ENCODE results near the gene SCN2A.
A peak's percentile ranks its signal among the peaks of the same experiment; 100 is the strongest.
"Not testable (repeated sequence)": the region's sequence is repeated elsewhere in the genome, so short reads cannot be mapped to it uniquely, and the experiment has no call there.

SCN2A gene

DNA sequence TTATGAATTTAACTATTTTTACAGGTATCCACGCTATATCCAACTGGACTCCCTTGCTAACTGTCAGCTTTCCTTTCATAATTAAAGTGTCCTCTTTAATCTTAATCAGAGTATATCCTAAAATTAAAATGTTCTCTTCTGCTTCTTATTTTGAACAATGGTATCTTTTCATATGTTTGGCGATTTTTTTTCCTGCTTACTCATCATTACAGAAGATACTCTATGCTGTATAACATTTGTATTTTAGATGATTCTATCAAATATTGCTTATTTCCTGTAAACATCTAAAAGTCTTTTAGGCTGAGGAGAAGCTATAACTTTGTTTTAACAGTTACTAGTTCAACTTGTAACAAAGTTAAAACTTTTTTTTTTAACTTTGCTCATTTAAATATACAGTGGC is 17.4 kb downstream of the SCN2A start:
- no peak for DNase-seq

DNA sequence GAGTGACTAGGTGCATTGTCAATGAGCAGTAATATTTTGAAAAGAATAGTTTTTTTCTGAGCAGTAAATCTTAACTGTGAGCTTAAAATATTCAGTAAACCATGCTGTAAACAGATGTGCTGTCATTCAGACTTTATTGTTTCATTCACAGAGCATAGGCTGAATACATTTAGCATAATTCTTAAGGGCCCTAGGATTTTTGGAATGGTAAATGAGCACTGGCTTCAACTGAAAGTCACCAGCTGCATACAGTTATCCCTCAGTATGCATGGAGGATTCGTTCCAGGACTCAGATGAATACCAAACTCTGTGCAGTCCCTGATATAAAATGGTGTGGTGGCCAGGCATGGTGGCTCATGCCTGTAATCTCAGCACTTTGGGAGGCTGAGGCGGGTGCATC is 21.1 kb downstream of the SCN2A start:
- not testable (repeated sequence) for DNase-seq

DNA sequence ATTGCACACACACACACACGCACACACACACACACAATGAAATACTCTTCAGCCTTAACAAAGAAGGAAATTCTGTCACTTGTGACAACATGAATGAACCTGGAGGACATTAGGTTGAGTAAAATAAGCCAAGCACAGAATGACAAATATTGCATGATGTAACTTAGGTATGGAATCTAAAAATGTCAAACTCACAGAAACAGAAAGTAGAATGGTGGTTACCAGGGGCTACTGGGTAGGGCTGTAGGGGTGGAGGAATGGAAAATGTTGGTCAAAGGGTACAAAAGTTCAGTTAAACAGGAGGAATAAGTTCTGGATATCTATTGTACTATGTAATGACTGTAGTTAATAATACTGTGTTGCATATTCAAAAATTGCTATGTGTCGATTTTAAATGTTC is 29.5 kb downstream of the SCN2A start:
- no peak for DNase-seq

DNA sequence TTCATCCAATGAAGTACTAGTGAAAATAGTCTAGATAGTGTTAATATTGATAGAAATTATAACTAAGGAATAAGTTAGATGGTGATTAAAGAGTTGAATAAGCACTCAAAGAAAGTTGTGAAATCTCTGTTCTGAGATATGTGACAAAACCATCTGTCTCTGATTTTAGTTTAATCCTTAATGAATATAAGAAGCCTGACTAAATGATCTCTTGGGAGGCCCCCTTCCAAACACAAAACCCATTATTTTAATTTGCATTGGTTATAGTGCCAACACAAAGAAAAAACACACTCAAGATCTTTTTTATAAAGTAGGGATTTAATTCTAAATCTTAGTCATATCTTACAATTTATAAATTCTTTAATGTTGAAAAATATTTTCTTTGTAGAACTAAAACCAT is 34.0 kb downstream of the SCN2A start:
- DNase-seq, result peak; percentile 47

GRCh38 chr2:165274698-165275097 is 35.5 kb downstream of the SCN2A start:
- peak; percentile 20 for DNase-seq

- no peak for DNase-seq
These were observed 36.7 kb downstream of the SCN2A start for GRCh38 chr2:165275932-165276331.

GRCh38 chr2:165277295-165277694 is 38.1 kb downstream of the SCN2A start:
- no peak for DNase-seq

GRCh38 chr2:165277860-165278656 is 38.8 kb downstream of the SCN2A start:
- DNase-seq, result peak; percentile 86

DNA sequence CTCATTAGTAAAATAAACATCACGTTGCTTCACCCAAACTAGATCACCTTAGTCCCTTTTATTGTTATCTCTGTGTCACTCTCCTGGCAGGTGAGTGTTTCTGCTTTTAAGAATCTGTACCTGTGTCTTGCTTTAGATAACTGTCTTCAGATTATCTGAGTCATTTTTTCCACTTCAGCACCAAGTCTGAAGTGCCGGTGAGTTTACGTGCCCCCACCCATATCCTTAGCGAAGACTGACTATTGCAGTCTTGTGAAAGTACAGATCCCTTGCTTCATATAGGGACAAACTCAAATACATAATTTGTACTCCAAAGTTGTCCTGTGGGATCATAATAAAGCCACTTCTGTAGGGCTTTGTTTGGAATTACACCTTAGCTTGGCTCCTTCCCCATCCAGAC is 41.1 kb downstream of the SCN2A start:
- DNase-seq, result no peak

- DNase-seq, result no peak
These were observed 42.2 kb downstream of the SCN2A start for GRCh38 chr2:165281387-165281786.

DNA sequence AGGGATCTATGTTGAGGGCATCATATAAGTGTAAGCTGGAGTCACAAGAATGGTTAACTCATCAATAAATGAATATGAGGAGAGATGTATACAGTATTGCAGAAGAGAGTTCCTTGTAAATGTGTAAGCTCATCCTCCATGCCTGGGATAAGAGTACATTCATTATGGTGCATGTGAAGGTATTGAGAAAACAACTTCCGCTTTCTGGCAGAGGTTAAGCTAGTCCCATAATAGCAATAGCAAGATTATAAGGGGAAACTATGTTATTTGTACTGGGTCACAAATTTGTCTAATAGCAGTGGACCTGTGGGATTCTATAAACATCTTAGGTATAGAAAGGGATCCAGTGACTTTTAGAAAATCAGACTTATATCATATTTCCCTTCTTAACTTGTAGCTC is 44.1 kb downstream of the SCN2A start:
- no peak for DNase-seq

DNA sequence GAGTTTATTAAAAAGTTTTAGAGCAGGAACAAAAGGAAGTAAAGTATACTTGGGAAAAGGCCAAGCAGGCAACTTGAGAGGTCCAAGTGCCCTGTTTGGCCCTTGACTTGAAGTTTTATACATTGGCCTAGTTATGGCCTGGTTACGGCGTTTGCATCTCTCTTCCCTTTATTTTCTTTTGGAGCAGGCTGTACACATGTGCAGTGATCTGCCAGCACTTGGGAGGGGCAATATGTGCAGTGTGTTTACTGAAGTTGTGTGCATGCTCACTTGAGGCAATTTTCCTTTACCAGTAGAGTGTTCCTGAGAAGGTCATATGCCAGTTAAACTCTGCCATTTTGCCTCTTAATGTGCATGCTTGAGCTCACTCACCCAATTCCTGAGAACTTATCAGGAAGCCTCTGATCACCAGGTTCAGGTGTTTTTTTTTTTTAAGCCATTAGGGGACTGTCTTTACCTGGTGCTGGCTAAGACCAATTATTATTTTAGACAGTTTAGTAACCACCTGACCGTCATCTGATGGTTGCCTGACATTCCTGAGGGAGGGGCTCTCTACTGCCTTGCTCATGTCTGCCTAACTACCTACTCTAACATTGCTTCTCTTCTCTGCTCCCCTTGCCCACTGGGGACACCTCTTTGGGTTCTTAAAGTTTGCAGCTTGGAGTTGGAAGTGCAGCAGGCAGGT is 48.0 kb downstream of the SCN2A start:
- no peak for DNase-seq

DNA sequence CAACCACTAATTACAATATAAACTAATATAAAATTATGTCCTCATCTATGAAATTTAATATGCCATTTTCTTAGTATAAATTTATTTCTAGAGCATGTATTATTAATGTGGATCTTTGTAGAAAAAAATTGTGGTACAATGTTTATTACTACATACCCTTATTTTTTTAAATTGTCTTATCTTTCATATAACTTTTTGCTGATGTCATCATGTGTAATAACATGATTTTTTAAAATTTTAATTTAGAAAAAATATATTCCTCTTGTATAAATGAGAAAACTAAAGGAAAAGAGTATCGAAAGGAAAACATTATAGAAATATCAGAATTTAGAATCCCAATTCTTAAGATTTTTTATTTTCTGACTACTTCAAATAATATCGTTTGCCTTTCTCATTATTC is 49.9 kb downstream of the SCN2A start:
- DNase-seq, result no peak

GRCh38 chr2:165293440-165294420 is 54.5 kb downstream of the SCN2A start:
- DNase-seq, result peak; percentile 97

GRCh38 chr2:165294912-165295311 is 55.7 kb downstream of the SCN2A start:
- no peak for DNase-seq

DNA sequence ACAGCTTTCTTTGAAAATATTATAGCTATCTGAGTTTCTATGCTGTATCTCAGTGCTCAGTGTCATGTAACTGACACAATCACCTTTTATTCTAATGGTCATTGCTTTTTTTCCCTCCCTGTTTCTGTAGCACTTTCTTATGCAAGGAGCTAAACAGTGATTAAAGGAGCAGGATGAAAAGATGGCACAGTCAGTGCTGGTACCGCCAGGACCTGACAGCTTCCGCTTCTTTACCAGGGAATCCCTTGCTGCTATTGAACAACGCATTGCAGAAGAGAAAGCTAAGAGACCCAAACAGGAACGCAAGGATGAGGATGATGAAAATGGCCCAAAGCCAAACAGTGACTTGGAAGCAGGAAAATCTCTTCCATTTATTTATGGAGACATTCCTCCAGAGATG is 56.4 kb downstream of the SCN2A start:
- no peak for DNase-seq

DNA sequence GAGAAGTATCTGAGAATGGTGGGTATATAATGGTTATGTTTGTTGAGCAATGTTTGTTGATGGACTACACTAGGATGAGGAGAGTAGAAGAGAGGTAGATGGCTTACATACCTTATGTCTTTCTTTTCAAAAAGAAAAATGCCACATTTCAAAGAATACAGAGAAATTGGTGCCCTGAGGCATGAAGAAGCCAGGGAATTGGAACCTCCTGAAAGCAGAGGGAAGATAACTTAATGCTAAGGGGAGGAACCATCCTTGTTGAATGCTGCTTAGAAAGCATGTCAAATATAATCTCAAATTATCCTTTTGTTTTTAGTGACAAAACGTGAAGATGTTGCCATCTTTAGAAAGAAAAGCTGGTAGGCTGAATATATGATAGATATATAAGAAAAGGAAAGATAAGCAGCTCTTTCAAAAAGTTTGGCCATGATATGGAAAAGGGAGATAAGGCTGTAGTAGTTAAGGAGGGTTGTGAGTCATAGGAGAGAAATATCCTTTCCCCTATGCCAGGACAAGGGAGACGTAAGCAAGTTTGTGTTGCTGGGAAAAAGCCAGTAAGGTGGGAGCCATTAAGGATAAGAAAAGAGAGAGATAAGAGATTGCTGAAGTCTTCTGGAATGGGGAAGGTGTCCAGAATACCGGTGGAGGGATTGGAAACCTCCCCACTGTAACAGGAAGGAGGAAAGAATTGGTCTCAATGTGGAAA is 66.3 kb downstream of the SCN2A start:
- DNase-seq, result no peak

DNA sequence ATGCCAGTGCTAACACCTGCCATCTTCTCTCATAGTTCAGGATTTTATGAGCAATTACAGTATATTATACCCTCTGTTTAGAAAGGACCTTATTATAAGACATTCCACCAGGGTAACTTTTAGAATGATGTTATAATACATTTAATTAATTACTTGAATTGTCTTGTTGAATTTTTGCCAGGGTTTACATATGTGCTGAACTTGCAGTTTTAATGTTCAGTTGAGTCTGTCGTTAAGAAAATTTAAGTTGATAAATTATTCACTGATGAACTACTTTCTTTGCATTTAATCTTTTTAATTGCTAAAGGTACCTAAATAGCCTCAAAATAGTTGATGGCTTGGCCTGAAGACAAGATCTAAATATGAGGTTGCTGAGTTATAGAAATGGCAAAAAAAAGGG is 68.1 kb downstream of the SCN2A start:
- no peak for DNase-seq

- no peak for DNase-seq
These were observed 72.7 kb downstream of the SCN2A start for GRCh38 chr2:165311949-165312348.

DNA sequence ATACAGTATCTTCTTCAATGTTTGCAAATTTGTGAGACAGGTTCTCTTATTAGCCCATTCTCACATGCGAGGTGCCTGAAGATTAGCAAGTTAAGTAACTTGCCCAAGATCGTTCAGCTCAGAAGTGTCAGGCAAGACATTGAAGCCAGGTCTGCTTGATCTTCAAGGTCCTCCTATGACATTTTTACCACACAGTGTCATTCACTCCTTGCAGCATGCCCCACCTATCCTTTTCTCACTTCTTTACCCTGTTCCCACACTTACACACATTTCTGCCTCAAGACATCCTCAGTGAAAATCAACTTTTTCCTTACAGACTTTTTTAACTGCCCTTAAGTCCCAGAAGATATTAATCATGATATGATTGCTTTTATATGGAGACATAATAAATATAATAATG is 73.8 kb downstream of the SCN2A start:
- no peak for DNase-seq

GRCh38 chr2:165313509-165313908 is 74.3 kb downstream of the SCN2A start:
- peak; percentile 22 for DNase-seq

GRCh38 chr2:165328272-165328671 is 89.1 kb downstream of the SCN2A start:
- no peak for DNase-seq

- not testable (repeated sequence) for DNase-seq
These were observed 105.1 kb downstream of the SCN2A start for GRCh38 chr2:165344276-165344675.

Data from NCI-H82 (cell line).